AG04449 (cell line): ENCODE results near the gene HMX3.
A peak's percentile ranks its signal among the peaks of the same experiment; 100 is the strongest.

ENCODE experiments used
- CTCF ChIA-PET: fragments of 350-600 bp; formaldehyde crosslinking; extraction: SDS; loops from one replicate; lab custom pipeline; 2021; ENCODE audit warnings: antibody characterized with exemption; lab: Yijun Ruan, JAX
- POLR2A ChIA-PET: fragments of 400-600, 350-600 bp; formaldehyde crosslinking; extraction: SDS; loops from one replicate; lab custom pipeline; 2020; ENCODE audit warnings: antibody characterized with exemption, inconsistent platforms; lab: Yijun Ruan, JAX
- DNase-seq: peaks from one replicate; pipeline ENCODE4 v3.0.0-alpha.2; 2010; ENCODE audit warnings: low read depth, low spot score
- H3K4me3 ChIP-seq: 2 replicates; pipeline ENCODE4 v1.5.1; 2011; ENCODE audit warnings: low read depth, mild to moderate bottlenecking, control low read depth, low read length
- CTCF ChIP-seq: IDR thresholded peaks from one replicate; pipeline ENCODE4 v1.5.1; 2011; ENCODE audit warnings: mild to moderate bottlenecking, moderate library complexity, low read length, control low read depth, inconsistent platforms; ENCODE audit not compliant: insufficient read depth; ENCODE audit errors: missing control alignments

The HMX3 gene

GRCh38 chr10:123135415-123136141 is at the start of gene HMX3:
Gene HMX3, plus strand, starts transcription at chr10:123135970. Its CDS starts 81 bp downstream, at chr10:123136051.
- CTCF ChIA-PET, result no interaction called here
- TF ChIP-seq CTCF, result no peak
- no peak for DNase-seq
- POLR2A ChIA-PET, result no interaction called here
- H3K4me3 ChIP-seq, result peak within 1 kb of the TSS; percentile 38

- no peak for DNase-seq
- no peak overlapping the region for H3K4me3 ChIP-seq
- TF ChIP-seq CTCF, result no peak
- CTCF ChIA-PET, result no interaction called here
- POLR2A ChIA-PET, result no interaction called here
Observed at GRCh38 chr10:123086281-123086680, 49.5 kb upstream of the HMX3 start.

GRCh38 chr10:123087348-123087747 is 48.4 kb upstream of the HMX3 start:
- no peak overlapping the region for H3K4me3 ChIP-seq
- ChIA-PET POLR2A (no interaction called here), CTCF (no interaction called here)
- TF ChIP-seq CTCF, result no peak
- DNase-seq, result no peak

- no peak for TF ChIP-seq CTCF
- POLR2A ChIA-PET, result no interaction called here
- CTCF ChIA-PET, result no interaction called here
Observed at GRCh38 chr10:123087786-123088185, 48.0 kb upstream of the HMX3 start.

GRCh38 chr10:123092635-123093414 is 42.9 kb upstream of the HMX3 start:
- POLR2A ChIA-PET, result no interaction called here
- no peak overlapping the region for H3K4me3 ChIP-seq
- DNase-seq, result no peak
- CTCF ChIA-PET, result no interaction called here
- TF ChIP-seq CTCF, result no peak

More at GRCh38 chr10:123087786-123088185, 48.0 kb upstream of the HMX3 start:
- no peak overlapping the region for H3K4me3 ChIP-seq
- DNase-seq, result no peak

- no peak for DNase-seq
- ChIA-PET CTCF (no interaction called here), POLR2A (no interaction called here)
- TF ChIP-seq CTCF, result no peak
- H3K4me3 ChIP-seq, result no peak overlapping the region
Observed at GRCh38 chr10:123093489-123093888, 42.3 kb upstream of the HMX3 start.
